Measurements from ENCODE around the gene DPP9.

DNA sequence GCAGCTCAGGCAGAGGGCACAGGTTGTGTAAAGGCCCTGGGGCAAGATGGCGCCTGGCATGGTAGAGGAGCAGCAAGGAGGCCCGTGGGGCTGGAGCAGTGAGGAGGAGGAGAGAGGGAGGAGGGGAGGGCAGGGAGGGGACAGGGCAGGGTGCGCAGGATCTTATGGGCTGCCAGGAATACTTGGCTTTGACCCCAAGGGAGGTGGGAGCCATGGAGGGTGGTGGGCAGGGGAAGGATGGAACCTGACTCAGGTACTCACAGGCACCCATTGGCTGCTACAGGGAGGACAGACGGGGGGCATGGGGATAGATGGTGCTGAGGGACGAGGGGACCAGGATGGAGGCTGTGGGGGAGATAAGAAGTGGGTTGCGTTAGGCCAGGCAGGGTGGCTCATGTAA lies 81.0 kb downstream of the DPP9 start:
- no peak for TF ChIP-seq POLR2A (IDR thresholded peaks at IDR 0.05)
- TF ChIP-seq, protein P1, sequence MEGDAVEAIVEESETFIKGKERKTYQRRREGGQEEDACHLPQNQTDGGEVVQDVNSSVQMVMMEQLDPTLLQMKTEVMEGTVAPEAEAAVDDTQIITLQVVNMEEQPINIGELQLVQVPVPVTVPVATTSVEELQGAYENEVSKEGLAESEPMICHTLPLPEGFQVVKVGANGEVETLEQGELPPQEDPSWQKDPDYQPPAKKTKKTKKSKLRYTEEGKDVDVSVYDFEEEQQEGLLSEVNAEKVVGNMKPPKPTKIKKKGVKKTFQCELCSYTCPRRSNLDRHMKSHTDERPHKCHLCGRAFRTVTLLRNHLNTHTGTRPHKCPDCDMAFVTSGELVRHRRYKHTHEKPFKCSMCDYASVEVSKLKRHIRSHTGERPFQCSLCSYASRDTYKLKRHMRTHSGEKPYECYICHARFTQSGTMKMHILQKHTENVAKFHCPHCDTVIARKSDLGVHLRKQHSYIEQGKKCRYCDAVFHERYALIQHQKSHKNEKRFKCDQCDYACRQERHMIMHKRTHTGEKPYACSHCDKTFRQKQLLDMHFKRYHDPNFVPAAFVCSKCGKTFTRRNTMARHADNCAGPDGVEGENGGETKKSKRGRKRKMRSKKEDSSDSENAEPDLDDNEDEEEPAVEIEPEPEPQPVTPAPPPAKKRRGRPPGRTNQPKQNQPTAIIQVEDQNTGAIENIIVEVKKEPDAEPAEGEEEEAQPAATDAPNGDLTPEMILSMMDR (IDR thresholded peaks at IDR 0.05) = no peak

All from lower leg skin (tissue), 3 donors.